Activated CD4-positive, alpha-beta T cell treated with anti-CD3 and anti-CD28 coated beads for 36 hours (primary cell): ENCODE measurements around the gene FCSK. TPM values are rescaled to one million over a fixed set of nuclear protein-coding genes. Genes with fewer than 3 reads are reported as not detected.

ENCODE experiments used
- ATAC-seq: fragments of 200-7000 bp; cut with Tn5 transposase; one replicate; pipeline ENCODE4 v1.10.0; 2021; ENCODE audit warnings: mild to moderate bottlenecking, moderate library complexity
- CTCF ChIA-PET: fragments of 350-600 bp; sonication (Branson Sonifier 250); formaldehyde crosslinking; loops from one replicate; lab custom pipeline; 2021; ENCODE audit warnings: antibody characterized with exemption; lab: Charles Lee
- POLR2A ChIA-PET: fragments of 350-600 bp; sonication (Branson Sonifier 250); formaldehyde crosslinking; loops from one replicate; lab custom pipeline; 2021; ENCODE audit warnings: antibody characterized with exemption, inconsistent platforms; lab: Charles Lee
- DNase-seq: peaks from one replicate; pipeline ENCODE4 v3.0.0-alpha.2; 2020
- H3K27ac Mint-ChIP-seq: one replicate; pipeline ENCODE4 v1.8.0; 2021; ENCODE audit warnings: mixed read lengths
- H3K27me3 Mint-ChIP-seq: one replicate; pipeline ENCODE4 v1.8.0; 2021; ENCODE audit warnings: mixed read lengths
- H3K36me3 Mint-ChIP-seq: one replicate; pipeline ENCODE4 v1.8.0; 2021; ENCODE audit warnings: low read depth, mixed read lengths
- H3K4me1 Mint-ChIP-seq: one replicate; pipeline ENCODE4 v1.8.0; 2021; ENCODE audit warnings: mixed read lengths
- H3K4me3 Mint-ChIP-seq: one replicate; pipeline ENCODE4 v1.8.0; 2021; ENCODE audit warnings: mild to moderate bottlenecking, moderate library complexity, mixed read lengths
- H3K9me3 Mint-ChIP-seq: one replicate; pipeline ENCODE4 v1.8.0; 2021; ENCODE audit warnings: low read depth, mixed read lengths
- intact Hi-C, 2 experiments: fragments of 100-400 bp; cut with DNase I in 1 of 2; cut with micrococcal nuclease in 1 of 2; formaldehyde crosslinking; loops; one replicate each; pipeline versions ENCODE4 v1.14.2 to v1.15.1; 2022 to 2024; cut with DNase I, micrococcal nuclease
- total RNA-seq, 2 experiments: library from RNA; stranded (reverse); gene quantifications; one replicate each; pipeline ENCODE4 v1.2.3, GENCODE V29; 2021

The FCSK gene
- total RNA-seq, 2 experiments from 2014 or later, result 10.3 to 13.4 TPM

GRCh38 chr16:70460737-70461261, 6.4 kb downstream of the FCSK start:
- POLR2A ChIA-PET, result no interaction called here
- H3K27ac Mint-ChIP-seq, result no peak overlapping the region
- intact Hi-C loops, result no loop called here
- no peak overlapping the region for H3K4me3 Mint-ChIP-seq
- peaks cover 5% of the 10 kb centered on the region for H3K4me1 Mint-ChIP-seq
- no peaks in the 10 kb centered on the region for H3K27me3 Mint-ChIP-seq
- H3K36me3 Mint-ChIP-seq, result no peaks in the 10 kb centered on the region
- CTCF ChIA-PET, result no interaction called here
- DNase-seq (no peak), ATAC-seq (no peak)
- H3K9me3 Mint-ChIP-seq, result no peaks in the 10 kb centered on the region

DNA sequence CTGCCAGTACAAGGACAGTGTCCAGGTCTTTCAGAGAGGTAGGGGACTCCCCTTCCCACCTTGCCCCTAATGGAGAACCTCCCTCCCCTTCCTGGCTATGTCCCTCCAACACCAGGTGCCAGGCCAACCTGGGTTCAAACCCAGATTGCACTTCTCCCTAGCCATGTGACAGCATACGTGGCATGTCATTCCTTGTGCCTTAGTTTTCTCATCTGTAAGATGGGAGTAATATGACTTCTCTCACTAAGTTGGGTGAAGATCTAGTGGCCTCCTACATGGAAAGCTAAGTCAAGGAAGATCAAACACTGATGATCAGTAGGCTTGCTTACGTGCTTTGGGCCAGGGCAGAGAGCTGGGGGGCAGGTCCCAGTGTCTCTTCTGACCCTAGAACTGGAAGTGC, 8.8 kb downstream of the FCSK start:
- POLR2A ChIA-PET, result no interaction called here
- Mint-ChIP-seq H3K4me3 (no peak overlapping the region), H3K36me3 (peaks cover 2% of the 10 kb centered on the region), H3K4me1 (peaks cover 3% of the 10 kb centered on the region), H3K27ac (peak overlapping the region; percentile 27), H3K27me3 (no peaks in the 10 kb centered on the region), H3K9me3 (no peaks in the 10 kb centered on the region)
- CTCF ChIA-PET, result interaction anchor here (0.6 to 0.7 kb wide), 3 partner anchors 11 to 71 kb away, joined by 3 read pairs; no protein-coding TSS in a partner anchor
- intact Hi-C loops, result no loop called here
- no peak for DNase-seq
- ATAC-seq, result no peak

DNA sequence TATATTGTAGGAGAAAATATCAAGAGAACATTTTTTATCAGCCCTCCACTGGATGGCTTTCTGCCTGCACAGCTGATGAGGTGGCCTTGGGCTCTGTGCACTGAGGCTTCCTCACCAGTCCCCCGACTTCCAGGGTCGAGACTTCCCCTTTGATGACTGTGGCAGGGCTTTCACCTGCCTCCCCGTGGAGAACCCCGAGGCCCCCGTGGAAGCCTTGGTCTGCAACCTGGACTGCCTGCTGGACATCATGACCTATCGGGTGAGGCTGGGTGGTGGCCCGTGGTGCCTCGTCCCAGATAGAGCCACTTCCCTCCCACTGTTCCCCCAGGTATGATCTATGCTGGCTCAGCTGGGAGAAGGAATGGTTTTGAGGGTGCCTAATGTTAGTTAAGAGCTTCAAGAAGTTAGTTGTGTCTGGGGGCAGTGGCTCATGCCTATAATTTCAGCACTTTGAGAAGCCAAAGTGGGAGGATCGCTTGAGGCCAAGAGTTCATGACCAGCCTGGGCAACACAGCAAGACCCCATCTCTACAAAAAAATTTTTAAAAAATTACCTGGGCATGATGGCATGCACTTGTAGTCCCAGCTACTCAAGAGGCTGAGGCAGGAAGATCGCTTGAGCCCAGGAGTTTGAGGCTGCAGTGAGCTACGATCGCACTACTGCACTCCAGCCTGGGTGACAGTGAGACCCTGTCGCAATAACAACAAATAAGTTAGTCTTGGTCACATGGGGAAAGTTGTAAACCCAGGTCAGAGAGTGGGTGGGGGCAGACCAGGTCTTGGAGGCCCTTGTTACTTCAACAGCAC, 11.8 kb downstream of the FCSK start:
- intact Hi-C loops, result no loop called here
- DNase-seq (no peak), ATAC-seq (no peak)
- CTCF ChIA-PET, result interaction anchor here (0.6 kb wide), 1 partner anchor 101 kb away, joined by 3 read pairs; no protein-coding TSS in a partner anchor
- POLR2A ChIA-PET, result no interaction called here
- Mint-ChIP-seq H3K36me3 (peaks cover 4% of the 10 kb centered on the region), H3K9me3 (no peaks in the 10 kb centered on the region), H3K27ac (no peak overlapping the region), H3K4me3 (no peak overlapping the region), H3K4me1 (no peaks in the 10 kb centered on the region), H3K27me3 (no peaks in the 10 kb centered on the region)

GRCh38 chr16:70466805-70467076, 12.3 kb downstream of the FCSK start:
- POLR2A ChIA-PET, result no interaction called here
- Mint-ChIP-seq H3K27me3 (no peaks in the 10 kb centered on the region), H3K36me3 (peaks cover 4% of the 10 kb centered on the region), H3K9me3 (no peaks in the 10 kb centered on the region), H3K4me1 (no peaks in the 10 kb centered on the region), H3K4me3 (no peak overlapping the region), H3K27ac (no peak overlapping the region)
- CTCF ChIA-PET, result interaction anchor here (0.6 kb wide), 1 partner anchor 101 kb away, joined by 3 read pairs; no protein-coding TSS in a partner anchor
- DNase-seq, result no peak
- intact Hi-C loops, result no loop called here
- no peak for ATAC-seq

DNA sequence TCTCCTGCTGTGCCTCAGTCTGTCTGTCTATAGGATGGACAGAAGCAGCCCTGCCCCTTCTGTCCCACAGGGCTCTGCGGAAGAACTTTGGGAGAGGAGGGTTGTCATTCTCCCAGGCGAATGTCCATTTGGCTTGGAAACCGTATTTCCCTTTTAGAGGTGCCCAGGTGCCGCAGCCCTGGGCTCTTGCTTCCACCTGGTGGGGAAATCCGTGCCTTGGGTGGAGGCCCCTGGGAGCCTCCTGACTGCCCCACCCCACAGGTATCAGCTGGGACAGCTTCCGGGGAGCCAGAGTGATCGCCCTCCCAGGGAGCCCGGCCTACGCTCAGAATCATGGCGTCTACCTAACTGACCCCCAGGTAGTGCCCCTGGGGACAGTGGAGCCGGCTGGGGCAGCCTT, 12.7 kb downstream of the FCSK start:
- Mint-ChIP-seq H3K4me1 (no peaks in the 10 kb centered on the region), H3K4me3 (no peak overlapping the region), H3K9me3 (no peaks in the 10 kb centered on the region), H3K36me3 (peaks cover 4% of the 10 kb centered on the region), H3K27ac (no peak overlapping the region), H3K27me3 (no peaks in the 10 kb centered on the region)
- DNase-seq (no peak), ATAC-seq (no peak)
- intact Hi-C loops, result no loop called here
- CTCF ChIA-PET, result interaction anchor here (0.6 kb wide), 1 partner anchor 100 kb away, joined by 3 read pairs; no protein-coding TSS in a partner anchor
- POLR2A ChIA-PET, result no interaction called here

DNA sequence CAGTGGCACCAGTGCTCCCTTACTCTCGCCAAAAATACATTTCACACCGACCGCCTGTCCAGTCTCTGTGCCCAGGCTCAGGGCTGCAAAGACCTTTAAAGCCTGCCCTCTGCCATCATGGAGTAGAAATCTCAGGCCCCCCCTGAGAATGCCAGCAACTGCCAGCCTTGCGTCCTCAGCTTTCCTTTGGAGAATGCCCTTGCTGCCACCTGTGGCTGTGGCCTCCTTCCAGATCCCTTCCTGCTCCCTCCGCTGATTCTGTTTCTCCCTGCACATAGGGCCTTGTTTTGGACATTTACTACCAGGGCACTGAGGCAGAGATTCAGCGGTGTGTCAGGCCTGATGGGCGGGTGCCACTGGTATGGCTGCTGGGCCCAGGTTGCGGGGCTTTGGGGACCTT, 13.2 kb downstream of the FCSK start:
- H3K27ac Mint-ChIP-seq, result no peak overlapping the region
- no peaks in the 10 kb centered on the region for H3K9me3 Mint-ChIP-seq
- no peak overlapping the region for H3K4me3 Mint-ChIP-seq
- intact Hi-C loops, result no loop called here
- peaks cover 4% of the 10 kb centered on the region for H3K36me3 Mint-ChIP-seq
- CTCF ChIA-PET, result no interaction called here
- DNase-seq, result no peak
- POLR2A ChIA-PET, result no interaction called here
- no peak for ATAC-seq
- no peaks in the 10 kb centered on the region for H3K4me1 Mint-ChIP-seq
- H3K27me3 Mint-ChIP-seq, result no peaks in the 10 kb centered on the region

DNA sequence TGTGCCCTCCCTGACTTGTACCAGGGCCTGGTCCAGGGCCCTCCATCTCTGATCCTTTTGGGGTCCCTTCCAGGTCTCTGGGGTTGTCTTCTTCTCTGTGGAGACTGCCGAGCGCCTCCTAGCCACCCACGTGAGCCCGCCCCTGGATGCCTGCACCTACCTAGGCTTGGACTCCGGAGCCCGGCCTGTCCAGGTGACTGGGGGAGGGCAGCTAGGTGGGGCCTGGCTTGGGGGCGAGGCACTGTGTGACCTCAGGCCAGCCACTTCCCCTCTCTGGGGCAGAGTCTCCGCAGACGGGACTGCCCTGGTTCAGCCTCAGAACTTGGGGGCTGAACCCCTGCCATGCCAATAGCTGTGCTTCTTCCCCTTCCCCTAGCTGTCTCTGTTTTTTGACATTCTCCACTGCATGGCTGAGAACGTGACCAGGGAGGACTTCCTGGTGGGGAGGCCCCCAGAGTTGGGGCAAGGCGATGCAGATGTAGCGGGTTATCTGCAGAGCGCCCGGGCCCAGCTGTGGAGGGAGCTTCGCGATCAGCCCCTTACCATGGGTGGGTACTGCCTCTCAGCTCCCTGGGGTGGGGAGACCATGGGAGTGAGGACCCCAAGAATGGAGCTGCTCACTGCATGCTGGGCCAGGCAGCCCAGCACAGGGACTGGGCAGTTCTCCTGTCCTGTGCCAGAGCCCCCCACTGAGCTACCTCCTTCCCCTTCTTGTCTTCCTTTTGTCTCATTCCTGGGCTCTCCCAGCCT, 14.6 kb downstream of the FCSK start:
- Mint-ChIP-seq H3K27me3 (no peaks in the 10 kb centered on the region), H3K36me3 (peaks cover 7% of the 10 kb centered on the region), H3K4me3 (no peak overlapping the region), H3K9me3 (no peaks in the 10 kb centered on the region), H3K4me1 (no peaks in the 10 kb centered on the region), H3K27ac (no peak overlapping the region)
- intact Hi-C loops, result no loop called here
- ChIA-PET POLR2A (interaction anchor here (0.6 kb wide), 1 partner anchor 18 kb away, joined by 3 read pairs; no protein-coding TSS in a partner anchor), CTCF (interaction anchor here (0.6 to 0.9 kb wide), 2 partner anchors 10 to 100 kb away, joined by 3 to 4 read pairs; no protein-coding TSS in a partner anchor)
- ATAC-seq (no peak), DNase-seq (no peak)

DNA sequence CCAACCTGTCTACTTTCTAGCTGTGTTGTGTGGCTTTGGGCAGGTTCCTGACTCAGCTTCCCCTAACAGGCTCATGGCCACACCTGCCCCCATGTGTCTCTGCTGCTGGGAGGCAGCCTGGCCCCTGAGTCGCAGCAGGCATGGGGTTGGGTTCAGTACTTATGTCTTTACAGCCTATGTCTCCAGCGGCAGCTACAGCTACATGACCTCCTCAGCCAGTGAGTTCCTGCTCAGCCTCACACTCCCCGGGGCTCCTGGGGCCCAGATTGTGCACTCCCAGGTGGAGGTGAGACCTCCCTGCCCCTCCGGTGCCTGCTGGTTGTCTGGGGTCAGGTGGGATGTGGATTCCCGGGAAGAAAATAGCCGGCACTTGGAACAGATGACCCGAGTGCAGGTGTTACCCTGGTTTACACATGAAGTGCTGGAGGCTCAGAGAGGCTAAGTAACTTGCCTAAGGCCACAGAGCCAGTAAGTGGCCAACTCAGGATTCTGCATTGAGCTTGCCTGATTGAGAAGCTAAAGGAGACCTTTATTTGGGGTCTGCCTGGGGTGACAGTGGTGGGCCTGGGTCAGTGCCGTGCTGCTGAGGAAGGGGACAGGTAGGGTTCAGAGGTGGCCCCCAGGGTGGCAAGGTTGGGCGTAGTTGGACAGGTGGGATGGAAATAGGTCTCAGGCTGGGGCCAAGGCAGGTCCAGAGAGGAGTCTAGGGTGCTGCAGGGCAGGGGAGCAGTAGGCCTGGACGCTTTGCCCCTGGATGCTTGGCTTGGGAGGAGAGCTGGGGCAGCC, 15.9 kb downstream of the FCSK start:
- no peak for ATAC-seq
- Mint-ChIP-seq H3K4me3 (no peak overlapping the region), H3K9me3 (no peaks in the 10 kb centered on the region), H3K4me1 (no peaks in the 10 kb centered on the region), H3K27ac (no peak overlapping the region), H3K27me3 (no peaks in the 10 kb centered on the region), H3K36me3 (peaks cover 7% of the 10 kb centered on the region)
- POLR2A ChIA-PET, result no interaction called here
- CTCF ChIA-PET, result interaction anchor here (0.6 to 1.0 kb wide), 2 partner anchors 16 to 17 kb away, joined by 3 read pairs; partner anchors contain the start of gene FCSK
- DNase-seq, result no peak
- intact Hi-C loops, result no loop called here

- DNase-seq (no peak), ATAC-seq (no peak)
- peaks cover 7% of the 10 kb centered on the region for H3K36me3 Mint-ChIP-seq
- no peaks in the 10 kb centered on the region for H3K27me3 Mint-ChIP-seq
- ChIA-PET CTCF (interaction anchor here (1.0 kb wide), 1 partner anchor 17 kb away, joined by 3 read pairs; no protein-coding TSS in a partner anchor), POLR2A (no interaction called here)
- no peak overlapping the region for H3K27ac Mint-ChIP-seq
- intact Hi-C loops, result no loop called here
- peaks cover 4% of the 10 kb centered on the region for H3K4me1 Mint-ChIP-seq
- no peak overlapping the region for H3K4me3 Mint-ChIP-seq
- H3K9me3 Mint-ChIP-seq, result no peaks in the 10 kb centered on the region
These were observed 16.5 kb downstream of the FCSK start for GRCh38 chr16:70470927-70471341.

DNA sequence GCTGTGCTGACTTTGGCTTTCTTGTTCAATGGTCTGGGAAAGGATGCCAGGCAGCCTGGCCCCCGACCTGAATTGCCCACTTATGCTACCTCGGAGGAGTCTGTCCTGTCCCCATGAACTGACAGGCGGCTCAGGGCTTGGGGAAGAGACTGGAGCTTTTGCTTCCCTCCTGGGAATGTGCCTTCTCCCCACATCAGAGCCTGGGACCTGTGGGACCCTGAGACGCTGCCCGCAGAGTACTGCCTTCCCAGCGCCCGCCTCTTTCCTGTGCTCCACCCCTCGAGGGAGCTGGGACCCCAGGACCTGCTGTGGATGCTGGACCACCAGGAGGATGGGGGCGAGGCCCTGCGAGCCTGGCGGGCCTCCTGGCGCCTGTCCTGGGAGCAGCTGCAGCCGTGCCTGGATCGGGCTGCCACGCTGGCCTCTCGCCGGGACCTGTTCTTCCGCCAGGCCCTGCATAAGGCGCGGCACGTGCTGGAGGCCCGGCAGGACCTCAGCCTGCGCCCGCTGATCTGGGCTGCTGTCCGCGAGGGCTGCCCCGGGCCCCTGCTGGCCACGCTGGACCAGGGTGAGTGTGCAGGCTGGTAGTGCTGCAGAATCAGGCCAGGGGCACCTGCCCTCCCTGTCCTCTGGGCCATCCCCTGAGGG, 18.5 kb downstream of the FCSK start:
- ATAC-seq, result no peak
- intact Hi-C loops, result no loop called here
- Mint-ChIP-seq H3K27me3 (no peaks in the 10 kb centered on the region), H3K4me1 (peaks cover 23% of the 10 kb centered on the region), H3K27ac (no peak overlapping the region), H3K4me3 (no peak overlapping the region), H3K36me3 (peaks cover 5% of the 10 kb centered on the region), H3K9me3 (no peaks in the 10 kb centered on the region)
- DNase-seq, result no peak
- ChIA-PET CTCF (interaction anchor here (0.7 kb wide), 1 partner anchor 24 kb away, joined by 3 read pairs; no protein-coding TSS in a partner anchor), POLR2A (no interaction called here)
